GM23338 (cell line): Measurements from ENCODE around the gene CMIP. TPM values are rescaled to one million over a fixed set of nuclear protein-coding genes. Genes with fewer than 3 reads are reported as not detected.
A peak's percentile ranks its signal among the peaks of the same experiment; 100 is the strongest.

ENCODE experiments used
- ATAC-seq: fragments of 200-7000 bp; cut with Tn5 transposase; 3 replicates; pipeline ENCODE4 v1.9.1; 2020
- DNase-seq: peaks from one replicate; pipeline ENCODE4 v3.0.0-alpha.2; 2015; ENCODE audit warnings: low spot score
- H2AFZ ChIP-seq: fragments of 200-600 bp; sonication (generic); 2 replicates; pipeline ENCODE4 v1.8.0; 2016; ENCODE audit warnings: antibody characterized with exemption, mild to moderate bottlenecking, moderate library complexity
- H3F3A ChIP-seq: fragments of 200-600 bp; sonication (generic); replicated peaks from 2 replicates; pipeline ENCODE4 v1.8.0; 2017; ENCODE audit warnings: antibody characterized with exemption, mixed run types, low read depth
- H3K27ac ChIP-seq: fragments of 200-600 bp; sonication (generic); 2 replicates; pipeline ENCODE4 v1.6.1; 2016; ENCODE audit warnings: low read depth
- H3K27me3 ChIP-seq: fragments of 200-600 bp; sonication (generic); 2 replicates; pipeline ENCODE4 v1.8.0; 2016; ENCODE audit warnings: mild to moderate bottlenecking, mixed run types, moderate library complexity; ENCODE audit not compliant: insufficient read depth
- H3K36me3 ChIP-seq: fragments of 200-600 bp; sonication (generic); 2 replicates; pipeline ENCODE4 v1.8.0; 2016; ENCODE audit warnings: mild to moderate bottlenecking; ENCODE audit not compliant: insufficient read depth
- H3K4me1 ChIP-seq: fragments of 200-600 bp; sonication (generic); 2 replicates; pipeline ENCODE4 v1.8.0; 2016; ENCODE audit warnings: mild to moderate bottlenecking, moderate library complexity; ENCODE audit not compliant: insufficient read depth
- H3K4me2 ChIP-seq: fragments of 200-600 bp; sonication (generic); 2 replicates; pipeline ENCODE4 v1.7.1; 2017; ENCODE audit warnings: mixed run types
- H3K4me3 ChIP-seq: fragments of 200-600 bp; sonication (generic); 2 replicates; pipeline ENCODE4 v1.6.1; 2016; ENCODE audit warnings: mixed run types
- H3K79me2 ChIP-seq: fragments of 200-600 bp; sonication (generic); replicated peaks from 2 replicates; pipeline ENCODE4 v1.8.0; 2017; ENCODE audit warnings: mild to moderate bottlenecking; ENCODE audit not compliant: insufficient read depth
- H3K9me2 ChIP-seq: fragments of 200-600 bp; sonication (generic); 2 replicates; pipeline ENCODE4 v1.8.0; 2017; ENCODE audit not compliant: insufficient read depth
- H4K20me1 ChIP-seq: fragments of 200-600 bp; sonication (generic); replicated peaks from 2 replicates; pipeline ENCODE4 v1.8.0; 2017; ENCODE audit warnings: mild to moderate bottlenecking; ENCODE audit not compliant: insufficient read depth
- H3K27ac Mint-ChIP-seq: 2 replicates; pipeline ENCODE4 v1.8.0; 2020; ENCODE audit warnings: inconsistent platforms, mild to moderate bottlenecking, moderate library complexity, mixed read lengths
- H3K27me3 Mint-ChIP-seq: 3 replicates; pipeline ENCODE4 v1.8.0; 2022; ENCODE audit warnings: low read depth, mild to moderate bottlenecking, moderate library complexity, mixed read lengths, inconsistent platforms; ENCODE audit not compliant: insufficient read depth, poor library complexity
- H3K36me3 Mint-ChIP-seq: 3 replicates; pipeline ENCODE4 v1.8.0; 2021; ENCODE audit warnings: low read depth, mild to moderate bottlenecking, inconsistent platforms, moderate library complexity, mixed read lengths
- H3K4me1 Mint-ChIP-seq: 3 replicates; pipeline ENCODE4 v1.8.0; 2020; ENCODE audit warnings: mild to moderate bottlenecking, inconsistent platforms, mixed read lengths
- H3K4me3 Mint-ChIP-seq: 3 replicates; pipeline ENCODE4 v1.8.0; 2021; ENCODE audit warnings: moderate library complexity, mild to moderate bottlenecking, inconsistent platforms, mixed read lengths
- H3K9me3 Mint-ChIP-seq: 3 replicates; pipeline ENCODE4 v1.8.0; 2020; ENCODE audit warnings: moderate library complexity, mild to moderate bottlenecking, inconsistent platforms, mixed read lengths
- CREB1 ChIP-seq: fragments of 250-450 bp; sonication (Bioruptor Pico); IDR thresholded peaks from 2 replicates; pipeline ENCODE4 v1.5.0; 2020; ENCODE audit warnings: low read depth, mild to moderate bottlenecking, moderate library complexity
- EZH2 ChIP-seq: fragments of 200-600 bp; sonication (generic); IDR thresholded peaks from one replicate; pipeline ENCODE4 v1.8.0; 2017; ENCODE audit warnings: antibody characterized with exemption, mild to moderate bottlenecking, low read depth; ENCODE audit not compliant: unreplicated experiment
- EZH2phosphoT487 ChIP-seq: fragments of 200-600 bp; sonication (generic); IDR thresholded peaks from one replicate; pipeline ENCODE4 v1.8.1; 2018; ENCODE audit warnings: antibody characterized with exemption; ENCODE audit not compliant: unreplicated experiment
- JUNB ChIP-seq: IDR thresholded peaks from one replicate; pipeline ENCODE4 v1.6.1; 2016; ENCODE audit warnings: antibody characterized with exemption; ENCODE audit not compliant: unreplicated experiment
- NANOG ChIP-seq: IDR thresholded peaks from 2 replicates; pipeline ENCODE4 v1.6.1; 2016; ENCODE audit warnings: antibody characterized with exemption, borderline replicate concordance
- POLR2AphosphoS5 ChIP-seq: IDR thresholded peaks from 2 replicates; pipeline ENCODE4 v1.6.1; 2016; ENCODE audit warnings: antibody characterized with exemption, low read depth
- ZNF114 ChIP-seq: fragments of 250-450 bp; sonication (Bioruptor Pico); IDR thresholded peaks from 2 replicates; pipeline ENCODE4 v1.5.0; 2020; ENCODE audit warnings: mild to moderate bottlenecking, moderate library complexity
- ZNF331 ChIP-seq: fragments of 250-450 bp; sonication (Bioruptor Pico); IDR thresholded peaks from 2 replicates; pipeline ENCODE4 v1.5.0; 2020; ENCODE audit warnings: low read depth, mild to moderate bottlenecking, moderate library complexity
- polyA plus RNA-seq: library from polyadenylated mRNA; unstranded; fragments of >200 nt; fragmentation: Nextera tagmentation; extraction: Ambion mirVana; gene quantifications from 2 replicates; pipeline ENCODE4 v1.2.1, GENCODE V29; 2016
- total RNA-seq: library from RNA; depleted of rRNA; stranded (reverse); fragments of >200 nt; shearing (Covaris generic); gene quantifications from 2 replicates; pipeline ENCODE4 v1.2.3, GENCODE V29; 2014
- TF ChIP-seq, protein P1 (sequence below), 2 experiments: fragments of 200-600 bp in 1 of 2; sonication (generic) in 1 of 2; conservative IDR thresholded peaks; 2 replicates each; pipeline versions ENCODE4 v1.5.1 to v1.6.1; 2016 to 2017; ENCODE audit warnings: antibody characterized with exemption in 2 of 2, low read depth in 2 of 2, mild to moderate bottlenecking in 2 of 2, moderate library complexity in 1 of 2
- TF ChIP-seq, protein P2 (sequence below): IDR thresholded peaks from one replicate; pipeline ENCODE4 v1.6.1; 2018; ENCODE audit warnings: antibody characterized with exemption; ENCODE audit not compliant: unreplicated experiment

Gene CMIP
- total and polyA plus RNA-seq, 2 experiments from 2014 or later, result 9.5 to 62.3 TPM

DNA sequence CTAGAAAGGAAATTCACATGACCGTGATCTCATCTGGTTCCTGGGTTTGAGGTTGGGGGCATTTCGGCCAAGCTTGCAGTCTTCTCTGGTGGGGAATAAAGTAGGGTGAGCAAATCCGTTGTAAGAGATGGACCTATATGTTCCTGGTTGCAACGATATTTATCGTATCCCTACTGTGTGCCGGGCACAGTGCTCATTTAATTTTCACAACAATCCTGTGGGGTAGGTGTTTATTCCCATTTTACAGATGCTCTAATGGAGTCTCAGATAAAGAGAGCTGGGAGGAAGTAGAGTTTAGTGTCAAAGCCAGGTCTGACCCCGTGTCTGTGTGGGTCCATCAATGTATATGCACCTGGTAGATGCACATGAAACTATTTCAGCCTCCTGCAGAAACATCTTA is 9.4 kb downstream of the CMIP start:
- Histone ChIP-seq H3K4me2 (no peak overlapping the region), H3F3A (no peaks in the 10 kb centered on the region), H3K27ac (no peak overlapping the region), H3K4me3 (no peak overlapping the region), H3K36me3 (no peaks in the 10 kb centered on the region), H4K20me1 (peaks cover 48% of the 10 kb centered on the region), H2AFZ (no peak overlapping the region), H3K4me1 (peaks cover 32% of the 10 kb centered on the region), H3K27me3 (no peaks in the 10 kb centered on the region), H3K9me2 (no peaks in the 10 kb centered on the region), H3K79me2 (peaks cover 100% of the 10 kb centered on the region)
- Mint-ChIP-seq H3K4me1 (peaks cover 77% of the 10 kb centered on the region), H3K9me3 (no peaks in the 10 kb centered on the region), H3K4me3 (no peak overlapping the region), H3K36me3 (peaks cover 20% of the 10 kb centered on the region), H3K27ac (no peak overlapping the region), H3K27me3 (peaks cover 14% of the 10 kb centered on the region)
- no peak for ATAC-seq
- TF ChIP-seq NANOG (no peak), EZH2phosphoT487 (no peak), JUNB (no peak), ZNF331 (CRISPR knock-in tag) (no peak), ZNF114 (CRISPR knock-in tag) (no peak), POLR2AphosphoS5 (no peak), EZH2 (no peak)
- no peak for DNase-seq

DNA sequence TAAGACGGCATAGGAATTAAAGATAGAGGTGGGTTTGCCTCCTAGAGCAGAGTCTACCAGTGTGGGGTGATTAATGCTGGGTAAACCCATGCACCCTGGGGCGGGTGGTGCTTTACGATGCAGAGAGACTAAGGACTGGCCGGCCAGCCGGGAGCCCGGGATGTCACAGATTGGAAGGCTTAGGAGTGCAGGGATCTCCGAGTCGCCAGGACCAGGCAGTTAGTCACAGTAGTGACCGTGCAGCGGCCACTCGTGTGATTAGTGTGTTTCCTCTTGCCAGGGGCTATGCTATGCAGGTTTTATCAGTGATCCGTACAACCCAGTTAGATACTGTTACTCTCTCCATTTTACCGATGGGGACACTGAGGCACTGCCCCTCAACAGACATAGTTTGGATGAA is 10.4 kb downstream of the CMIP start:
- Mint-ChIP-seq H3K36me3 (peaks cover 20% of the 10 kb centered on the region), H3K9me3 (no peaks in the 10 kb centered on the region), H3K4me3 (no peak overlapping the region), H3K27ac (no peak overlapping the region), H3K4me1 (peaks cover 67% of the 10 kb centered on the region), H3K27me3 (peaks cover 9% of the 10 kb centered on the region)
- peaks cover 100% of the 10 kb centered on the region for H3K79me2 ChIP-seq
- no peak for ATAC-seq
- H3K9me2 ChIP-seq, result no peaks in the 10 kb centered on the region
- H3K4me1 ChIP-seq, result peaks cover 26% of the 10 kb centered on the region
- no peak overlapping the region for H3K4me2 ChIP-seq
- H3K36me3 ChIP-seq, result no peaks in the 10 kb centered on the region
- H4K20me1 ChIP-seq, result peaks cover 42% of the 10 kb centered on the region
- no peak overlapping the region for H3K27ac ChIP-seq
- H3F3A ChIP-seq, result no peaks in the 10 kb centered on the region
- no peaks in the 10 kb centered on the region for H3K27me3 ChIP-seq
- TF ChIP-seq CREB1 (CRISPR knock-in tag), result no peak
- no peak overlapping the region for H2AFZ ChIP-seq
- no peak for DNase-seq
- H3K4me3 ChIP-seq, result no peak overlapping the region

DNA sequence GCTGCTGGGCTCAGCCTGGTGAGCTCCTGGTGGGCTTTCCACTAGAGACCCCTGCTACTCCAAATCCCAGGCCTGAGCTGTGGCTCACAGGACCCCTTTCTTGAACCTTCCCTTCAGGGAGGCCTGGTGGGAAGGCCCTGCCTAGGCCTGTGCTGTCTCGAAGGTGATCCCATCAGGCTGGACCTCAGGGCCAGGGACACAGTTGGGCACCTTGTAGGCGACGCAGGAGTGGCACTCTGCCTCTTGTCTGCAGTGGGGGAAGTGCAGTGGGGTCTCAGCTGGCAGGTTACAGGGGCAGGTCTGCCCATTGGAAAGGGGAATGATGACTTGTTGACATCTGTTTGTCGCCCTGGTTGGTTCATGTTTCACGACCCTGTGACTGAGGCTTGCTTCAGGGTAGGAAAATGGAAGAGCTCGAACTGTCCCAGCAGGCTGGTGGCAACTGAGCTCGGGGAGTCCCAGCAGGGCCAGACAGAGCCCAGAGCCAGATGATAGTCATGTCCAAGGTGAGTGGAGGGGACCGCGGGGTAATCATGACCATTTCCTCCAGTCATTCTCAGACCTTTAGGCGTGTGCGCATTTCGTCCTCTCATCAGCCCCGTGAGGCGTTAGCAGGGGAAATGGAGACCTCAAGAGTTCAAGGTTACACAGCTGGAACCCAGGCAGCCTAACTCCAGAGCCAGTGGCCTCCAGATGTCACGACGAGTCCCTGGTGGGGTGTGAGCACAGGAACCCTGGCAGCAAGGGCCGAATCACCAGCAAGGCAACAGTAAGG is 11.3 kb downstream of the CMIP start:
- H3K9me2 ChIP-seq, result no peaks in the 10 kb centered on the region
- H2AFZ ChIP-seq, result no peak overlapping the region
- H3F3A ChIP-seq, result no peaks in the 10 kb centered on the region
- H3K9me3 Mint-ChIP-seq, result no peaks in the 10 kb centered on the region
- H3K27ac Mint-ChIP-seq, result peak overlapping the region; percentile 70
- H3K4me3 Mint-ChIP-seq, result no peak overlapping the region
- no peak overlapping the region for H3K4me3 ChIP-seq
- H3K4me2 ChIP-seq, result no peak overlapping the region
- H3K36me3 ChIP-seq, result no peaks in the 10 kb centered on the region
- peaks cover 60% of the 10 kb centered on the region for H3K4me1 Mint-ChIP-seq
- H3K27ac ChIP-seq, result no peak overlapping the region
- H3K36me3 Mint-ChIP-seq, result peaks cover 20% of the 10 kb centered on the region
- H3K79me2 ChIP-seq, result peaks cover 100% of the 10 kb centered on the region
- H3K27me3 Mint-ChIP-seq, result peaks cover 11% of the 10 kb centered on the region
- no peaks in the 10 kb centered on the region for H3K27me3 ChIP-seq
- H4K20me1 ChIP-seq, result peaks cover 40% of the 10 kb centered on the region
- ATAC-seq (no peak), DNase-seq (no peak)
- H3K4me1 ChIP-seq, result peaks cover 25% of the 10 kb centered on the region
- TF ChIP-seq EZH2, result no peak
- TF ChIP-seq POLR2AphosphoS5, result no peak
- TF ChIP-seq CREB1 (CRISPR knock-in tag), result no peak
- no peak for TF ChIP-seq ZNF114 (CRISPR knock-in tag)
- TF ChIP-seq, protein P1, sequence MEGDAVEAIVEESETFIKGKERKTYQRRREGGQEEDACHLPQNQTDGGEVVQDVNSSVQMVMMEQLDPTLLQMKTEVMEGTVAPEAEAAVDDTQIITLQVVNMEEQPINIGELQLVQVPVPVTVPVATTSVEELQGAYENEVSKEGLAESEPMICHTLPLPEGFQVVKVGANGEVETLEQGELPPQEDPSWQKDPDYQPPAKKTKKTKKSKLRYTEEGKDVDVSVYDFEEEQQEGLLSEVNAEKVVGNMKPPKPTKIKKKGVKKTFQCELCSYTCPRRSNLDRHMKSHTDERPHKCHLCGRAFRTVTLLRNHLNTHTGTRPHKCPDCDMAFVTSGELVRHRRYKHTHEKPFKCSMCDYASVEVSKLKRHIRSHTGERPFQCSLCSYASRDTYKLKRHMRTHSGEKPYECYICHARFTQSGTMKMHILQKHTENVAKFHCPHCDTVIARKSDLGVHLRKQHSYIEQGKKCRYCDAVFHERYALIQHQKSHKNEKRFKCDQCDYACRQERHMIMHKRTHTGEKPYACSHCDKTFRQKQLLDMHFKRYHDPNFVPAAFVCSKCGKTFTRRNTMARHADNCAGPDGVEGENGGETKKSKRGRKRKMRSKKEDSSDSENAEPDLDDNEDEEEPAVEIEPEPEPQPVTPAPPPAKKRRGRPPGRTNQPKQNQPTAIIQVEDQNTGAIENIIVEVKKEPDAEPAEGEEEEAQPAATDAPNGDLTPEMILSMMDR (conservative IDR thresholded peaks at IDR 0.05; ENCODE audit: low read depth in 2 of 2), result no peak
- no peak for TF ChIP-seq JUNB
- TF ChIP-seq NANOG, result no peak
- no peak for TF ChIP-seq ZNF331 (CRISPR knock-in tag)
- TF ChIP-seq, protein P2, sequence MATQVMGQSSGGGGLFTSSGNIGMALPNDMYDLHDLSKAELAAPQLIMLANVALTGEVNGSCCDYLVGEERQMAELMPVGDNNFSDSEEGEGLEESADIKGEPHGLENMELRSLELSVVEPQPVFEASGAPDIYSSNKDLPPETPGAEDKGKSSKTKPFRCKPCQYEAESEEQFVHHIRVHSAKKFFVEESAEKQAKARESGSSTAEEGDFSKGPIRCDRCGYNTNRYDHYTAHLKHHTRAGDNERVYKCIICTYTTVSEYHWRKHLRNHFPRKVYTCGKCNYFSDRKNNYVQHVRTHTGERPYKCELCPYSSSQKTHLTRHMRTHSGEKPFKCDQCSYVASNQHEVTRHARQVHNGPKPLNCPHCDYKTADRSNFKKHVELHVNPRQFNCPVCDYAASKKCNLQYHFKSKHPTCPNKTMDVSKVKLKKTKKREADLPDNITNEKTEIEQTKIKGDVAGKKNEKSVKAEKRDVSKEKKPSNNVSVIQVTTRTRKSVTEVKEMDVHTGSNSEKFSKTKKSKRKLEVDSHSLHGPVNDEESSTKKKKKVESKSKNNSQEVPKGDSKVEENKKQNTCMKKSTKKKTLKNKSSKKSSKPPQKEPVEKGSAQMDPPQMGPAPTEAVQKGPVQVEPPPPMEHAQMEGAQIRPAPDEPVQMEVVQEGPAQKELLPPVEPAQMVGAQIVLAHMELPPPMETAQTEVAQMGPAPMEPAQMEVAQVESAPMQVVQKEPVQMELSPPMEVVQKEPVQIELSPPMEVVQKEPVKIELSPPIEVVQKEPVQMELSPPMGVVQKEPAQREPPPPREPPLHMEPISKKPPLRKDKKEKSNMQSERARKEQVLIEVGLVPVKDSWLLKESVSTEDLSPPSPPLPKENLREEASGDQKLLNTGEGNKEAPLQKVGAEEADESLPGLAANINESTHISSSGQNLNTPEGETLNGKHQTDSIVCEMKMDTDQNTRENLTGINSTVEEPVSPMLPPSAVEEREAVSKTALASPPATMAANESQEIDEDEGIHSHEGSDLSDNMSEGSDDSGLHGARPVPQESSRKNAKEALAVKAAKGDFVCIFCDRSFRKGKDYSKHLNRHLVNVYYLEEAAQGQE, result no peak
- no peak for TF ChIP-seq EZH2phosphoT487
